ENCODE measurements around the gene RNF5. TPM values are rescaled to one million over a fixed set of nuclear protein-coding genes. Genes with fewer than 3 reads are reported as not detected.

The RNF5 gene
- total RNA-seq, 1 experiment from 2014 or later = 82.3 TPM

- Histone ChIP-seq H3K4me1 (ENCODE audit: control insufficient read depth, insufficient read depth, low read length) (no peaks in the 10 kb centered on the region), H3K4me3 (ENCODE audit: low read depth in 2 of 2, low read length in 2 of 2) (no peak overlapping the region), H3K9me3 (ENCODE audit: control insufficient read depth, insufficient read depth, low read depth, low read length) (no peaks in the 10 kb centered on the region), H3K36me3 (ENCODE audit: control insufficient read depth, insufficient read depth, low read length) (no peaks in the 10 kb centered on the region), H3K27ac (ENCODE audit: low read length) (no peak overlapping the region), H3K27me3 (ENCODE audit: control insufficient read depth, insufficient read depth, low read length) (no peaks in the 10 kb centered on the region)
- CTCF ChIA-PET = interaction anchor here (0.6 kb wide), 1 partner anchor 12 kb away, joined by 4 read pairs; no protein-coding TSS in a partner anchor
- POLR2A ChIA-PET = interaction anchor here (0.5 kb wide), 1 partner anchor 487 kb away, joined by 4 read pairs; no protein-coding TSS in a partner anchor
- BruUV-seq (replicated peaks) = no TSS peak
- intact Hi-C loops (cut with micrococcal nuclease; ENCODE audit: unreplicated experiment) = no loop called here
- TF ChIP-seq TCF7L2 (IDR thresholded peaks at IDR 0.05; ENCODE audit: low read depth, low read length) = peak; percentile 40; the same call in 1 of the 2 replicates
- TF ChIP-seq POLR2AphosphoS5 (IDR thresholded peaks at IDR 0.05; ENCODE audit: low read depth, low read length) = no peak
- no peak for TF ChIP-seq REST (IDR thresholded peaks at IDR 0.05; ENCODE audit: insufficient read depth in 1 of 2, low read depth in 2 of 2, low read length in 1 of 2)
- no peak for TF ChIP-seq CTCF (IDR thresholded peaks at IDR 0.05)
- peak; percentile 49; the same call in 1 of the 2 replicates for ATAC-seq
- DNase-seq (ENCODE audit: low read depth, low spot score) = no peak
- in situ Hi-C loops (cut with HindIII; ENCODE audit: low pct_unique_long_range_greater_than_20kb, low sequenced_read_pairs) = no loop called here
These were observed 25.4 kb downstream of the RNF5 start for GRCh38 chr6:32203426-32204267.

- POLR2A ChIA-PET = no interaction called here
- Histone ChIP-seq H3K9me3 (ENCODE audit: control insufficient read depth, insufficient read depth, low read depth, low read length) (no peaks in the 10 kb centered on the region), H3K36me3 (ENCODE audit: control insufficient read depth, insufficient read depth, low read length) (no peaks in the 10 kb centered on the region), H3K27ac (ENCODE audit: low read length) (peak overlapping the region; percentile 8; the same call in 1 of the 2 replicates), H3K4me3 (ENCODE audit: low read depth in 2 of 2, low read length in 2 of 2) (no peak overlapping the region), H3K4me1 (ENCODE audit: control insufficient read depth, insufficient read depth, low read length) (no peaks in the 10 kb centered on the region), H3K27me3 (ENCODE audit: control insufficient read depth, insufficient read depth, low read length) (no peaks in the 10 kb centered on the region)
- DNase-seq (ENCODE audit: low read depth, low spot score) = no peak
- CTCF ChIA-PET = no interaction called here
- in situ Hi-C loops (cut with HindIII; ENCODE audit: low pct_unique_long_range_greater_than_20kb, low sequenced_read_pairs) (no loop called here), intact Hi-C loops (cut with micrococcal nuclease; ENCODE audit: unreplicated experiment) (no loop called here)
- ATAC-seq = no peak
- BruUV-seq (replicated peaks) = no TSS peak
- TF ChIP-seq REST (IDR thresholded peaks at IDR 0.05; ENCODE audit: insufficient read depth in 1 of 2, low read depth in 2 of 2, low read length in 1 of 2) (no peak), SIN3A (IDR thresholded peaks at IDR 0.05; ENCODE audit: borderline replicate concordance, insufficient read depth, low read depth, low read length) (no peak), POLR2AphosphoS5 (IDR thresholded peaks at IDR 0.05; ENCODE audit: low read depth, low read length) (no peak), TCF7L2 (IDR thresholded peaks at IDR 0.05; ENCODE audit: low read depth, low read length) (no peak), CTCF (IDR thresholded peaks at IDR 0.05) (no peak)
These were observed 26.1 kb downstream of the RNF5 start for GRCh38 chr6:32204268-32204715.

Data from Panc1 (cell line).